Gastrocnemius medialis (tissue), 4 donors: ENCODE results near the gene LENEP.

ENCODE experiments used
- POLR2A ChIP-seq, 2 donors: fragments of 450-650 bp; IDR thresholded peaks; one replicate each; pipeline ENCODE4 v1.6.1; 2017; ENCODE audit warnings: antibody characterized with exemption in 2 of 2, mild to moderate bottlenecking in 2 of 2, moderate library complexity in 2 of 2
- TF ChIP-seq, protein P1 (sequence below), 5 experiments: fragments of 450-650 bp in 3 of 5; fragments of 200-600 bp in 2 of 5; sonication (generic) in 2 of 5; IDR thresholded peaks in 4 of 5; conservative IDR thresholded peaks in 1 of 5; 1 replicate in 4 of 5; 2 replicates in 1 of 5; pipeline ENCODE4 v1.5.1; 2016 to 2019; ENCODE audit warnings: antibody characterized with exemption in 5 of 5, mild to moderate bottlenecking in 3 of 5, moderate library complexity in 3 of 5

DNA sequence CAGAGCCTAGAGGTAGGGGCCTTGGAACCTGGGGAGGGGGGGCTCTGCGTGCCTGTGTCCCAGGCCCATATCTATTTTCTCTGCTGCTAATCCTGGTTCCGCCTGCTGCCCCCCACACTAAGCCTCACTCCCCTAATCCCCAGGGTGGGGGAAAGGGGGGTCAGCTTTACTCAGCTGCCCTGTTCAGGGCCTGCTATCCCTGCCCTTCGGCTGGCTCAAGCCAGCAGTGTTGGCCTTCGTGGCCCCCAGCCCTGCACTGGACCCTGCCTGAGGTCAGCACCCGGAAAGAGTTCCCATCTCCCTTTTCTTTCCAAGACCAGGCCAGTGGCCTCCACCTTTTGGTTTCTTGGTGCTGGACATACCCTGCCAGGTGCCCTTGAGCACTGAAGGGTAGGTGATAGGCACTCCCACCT, 17.6 kb downstream of the LENEP start:
- TF ChIP-seq, protein P1, sequence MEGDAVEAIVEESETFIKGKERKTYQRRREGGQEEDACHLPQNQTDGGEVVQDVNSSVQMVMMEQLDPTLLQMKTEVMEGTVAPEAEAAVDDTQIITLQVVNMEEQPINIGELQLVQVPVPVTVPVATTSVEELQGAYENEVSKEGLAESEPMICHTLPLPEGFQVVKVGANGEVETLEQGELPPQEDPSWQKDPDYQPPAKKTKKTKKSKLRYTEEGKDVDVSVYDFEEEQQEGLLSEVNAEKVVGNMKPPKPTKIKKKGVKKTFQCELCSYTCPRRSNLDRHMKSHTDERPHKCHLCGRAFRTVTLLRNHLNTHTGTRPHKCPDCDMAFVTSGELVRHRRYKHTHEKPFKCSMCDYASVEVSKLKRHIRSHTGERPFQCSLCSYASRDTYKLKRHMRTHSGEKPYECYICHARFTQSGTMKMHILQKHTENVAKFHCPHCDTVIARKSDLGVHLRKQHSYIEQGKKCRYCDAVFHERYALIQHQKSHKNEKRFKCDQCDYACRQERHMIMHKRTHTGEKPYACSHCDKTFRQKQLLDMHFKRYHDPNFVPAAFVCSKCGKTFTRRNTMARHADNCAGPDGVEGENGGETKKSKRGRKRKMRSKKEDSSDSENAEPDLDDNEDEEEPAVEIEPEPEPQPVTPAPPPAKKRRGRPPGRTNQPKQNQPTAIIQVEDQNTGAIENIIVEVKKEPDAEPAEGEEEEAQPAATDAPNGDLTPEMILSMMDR (IDR thresholded peaks at IDR 0.05 in 4 of 5, conservative IDR thresholded peaks at IDR 0.05 in 1 of 5) = no peak
- no peak for TF ChIP-seq POLR2A (IDR thresholded peaks at IDR 0.05)
